Keratinocyte (primary cell): ENCODE results near the gene ZSWIM6.

Experiments used
- CTCF ChIP-seq, 3 experiments: IDR thresholded peaks in 1 of 3; conservative IDR thresholded peaks in 1 of 3; optimal IDR thresholded peaks in 1 of 3; 2 replicates in 2 of 3; 3 replicates in 1 of 3; pipeline versions ENCODE3 to v1.5.1; 2011; ENCODE audit warnings: low read length in 3 of 3, mild to moderate bottlenecking in 3 of 3, moderate library complexity in 2 of 3, control low read depth in 1 of 3, inconsistent platforms in 1 of 3; ENCODE audit not compliant: insufficient read depth in 2 of 3; ENCODE audit errors: extremely low read depth in 1 of 3
- EZH2 ChIP-seq: IDR thresholded peaks from one replicate; pipeline ENCODE4 v1.6.1; 2012; ENCODE audit warnings: inconsistent platforms, mild to moderate bottlenecking, low read length, moderate library complexity

GRCh38 chr5:61435368-61435767, 103.3 kb downstream of the ZSWIM6 start:
- no peak for TF ChIP-seq CTCF (optimal IDR thresholded peaks at IDR 0.05 in 1 of 3, IDR thresholded peaks at IDR 0.05 in 1 of 3, conservative IDR thresholded peaks at IDR 0.05 in 1 of 3; ENCODE audit: extremely low read depth in 1 of 3, insufficient read depth in 2 of 3, low read length in 3 of 3)
- no peak for TF ChIP-seq EZH2
